Fibroblast of skin of left quadriceps (primary cell): ENCODE results near the gene ASXL2.
"Not testable (repeated sequence)": the region's sequence is repeated elsewhere in the genome, so short reads cannot be mapped to it uniquely, and the experiment has no call there.

Experiments
- DNase-seq, 2 experiments: peaks; one replicate each; pipeline ENCODE4 v3.0.0-alpha.2; 2013; ENCODE audit warnings: low read depth in 2 of 2

Gene ASXL2

GRCh38 chr2:25891672-25892071 lies 13.4 kb upstream of the ASXL2 start:
- DNase-seq = no peak

GRCh38 chr2:25887624-25888242 lies 9.4 kb upstream of the ASXL2 start:
- DNase-seq = no peak

GRCh38 chr2:25885933-25886332 lies 7.6 kb upstream of the ASXL2 start:
- peak; percentile 27 to 36 for DNase-seq

- DNase-seq = no peak
Observed at GRCh38 chr2:25881764-25882163, 3.5 kb upstream of the ASXL2 start.

GRCh38 chr2:25879133-25879730 lies 945 bp upstream of the ASXL2 start:
- DNase-seq = peak in 1 of 2 experiments; percentile 14

GRCh38 chr2:25877431-25878360 lies 591 bp downstream of the ASXL2 start:
- DNase-seq = no peak

- no peak for DNase-seq
Observed at GRCh38 chr2:25872134-25872533, 6.2 kb downstream of the ASXL2 start.

- DNase-seq = no peak
Observed at GRCh38 chr2:25867396-25868003, 10.8 kb downstream of the ASXL2 start.

- DNase-seq = no peak
Observed at GRCh38 chr2:25856377-25856776, 21.9 kb downstream of the ASXL2 start.

- DNase-seq = no peak
Observed at GRCh38 chr2:25855065-25855464, 23.2 kb downstream of the ASXL2 start.

- DNase-seq = no peak
Observed at GRCh38 chr2:25854613-25855012, 23.7 kb downstream of the ASXL2 start.

GRCh38 chr2:25853038-25853638 lies 25.1 kb downstream of the ASXL2 start:
- no peak for DNase-seq

- peak; percentile 56 to 69 for DNase-seq
Observed at GRCh38 chr2:25851740-25852503, 26.4 kb downstream of the ASXL2 start.

- DNase-seq = not testable (repeated sequence)
Observed at GRCh38 chr2:25850400-25850799, 27.9 kb downstream of the ASXL2 start.

- DNase-seq = not testable (repeated sequence)
Observed at GRCh38 chr2:25849350-25849749, 28.9 kb downstream of the ASXL2 start.

- no peak for DNase-seq
Observed at GRCh38 chr2:25845843-25846505, 32.3 kb downstream of the ASXL2 start.

GRCh38 chr2:25844089-25844488 lies 34.2 kb downstream of the ASXL2 start:
- no peak for DNase-seq

GRCh38 chr2:25842155-25842554 lies 36.1 kb downstream of the ASXL2 start:
- no peak for DNase-seq

- DNase-seq = no peak
Observed at GRCh38 chr2:25838152-25838756, 40.0 kb downstream of the ASXL2 start.

- no peak for DNase-seq
Observed at GRCh38 chr2:25835906-25836305, 42.4 kb downstream of the ASXL2 start.
